Uterus (tissue), 2 donors: ENCODE data around the gene HPSE2.

Source experiments
- POLR2A ChIP-seq, 2 donors: fragments of 450-650 bp; IDR thresholded peaks; one replicate each; pipeline ENCODE4 v1.6.1; 2016; ENCODE audit warnings: antibody characterized with exemption in 2 of 2, mild to moderate bottlenecking in 1 of 2, moderate library complexity in 1 of 2
- TF ChIP-seq, protein P1 (sequence below), 4 experiments: fragments of 200-600 bp in 2 of 4; fragments of 450-650 bp in 2 of 4; sonication (generic) in 2 of 4; IDR thresholded peaks; one replicate each; pipeline ENCODE4 v1.5.1; 2016 to 2019; ENCODE audit warnings: antibody characterized with exemption in 4 of 4, mild to moderate bottlenecking in 2 of 4, moderate library complexity in 1 of 4

DNA sequence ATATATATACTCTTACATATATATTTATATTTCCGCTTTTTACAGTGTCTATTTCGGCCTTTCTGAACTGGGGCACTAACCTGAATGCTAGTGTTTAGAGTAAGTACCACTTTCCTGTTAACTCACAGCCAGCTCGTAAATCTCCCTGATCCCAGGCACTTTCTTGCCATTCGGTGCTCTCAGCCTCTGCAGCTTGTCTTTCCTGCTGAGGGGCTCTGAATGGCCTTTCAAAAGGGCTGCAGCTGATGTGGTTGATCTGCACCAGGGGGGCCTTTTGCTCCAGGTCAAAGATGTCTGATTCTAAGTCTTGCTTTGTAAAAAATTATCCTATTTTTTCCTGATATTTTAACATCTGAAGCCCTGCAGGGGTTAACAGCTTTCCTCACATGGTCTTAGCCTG, 763.5 kb downstream of the HPSE2 start:
- TF ChIP-seq POLR2A (IDR thresholded peaks at IDR 0.05) = no peak
- TF ChIP-seq, protein P1, sequence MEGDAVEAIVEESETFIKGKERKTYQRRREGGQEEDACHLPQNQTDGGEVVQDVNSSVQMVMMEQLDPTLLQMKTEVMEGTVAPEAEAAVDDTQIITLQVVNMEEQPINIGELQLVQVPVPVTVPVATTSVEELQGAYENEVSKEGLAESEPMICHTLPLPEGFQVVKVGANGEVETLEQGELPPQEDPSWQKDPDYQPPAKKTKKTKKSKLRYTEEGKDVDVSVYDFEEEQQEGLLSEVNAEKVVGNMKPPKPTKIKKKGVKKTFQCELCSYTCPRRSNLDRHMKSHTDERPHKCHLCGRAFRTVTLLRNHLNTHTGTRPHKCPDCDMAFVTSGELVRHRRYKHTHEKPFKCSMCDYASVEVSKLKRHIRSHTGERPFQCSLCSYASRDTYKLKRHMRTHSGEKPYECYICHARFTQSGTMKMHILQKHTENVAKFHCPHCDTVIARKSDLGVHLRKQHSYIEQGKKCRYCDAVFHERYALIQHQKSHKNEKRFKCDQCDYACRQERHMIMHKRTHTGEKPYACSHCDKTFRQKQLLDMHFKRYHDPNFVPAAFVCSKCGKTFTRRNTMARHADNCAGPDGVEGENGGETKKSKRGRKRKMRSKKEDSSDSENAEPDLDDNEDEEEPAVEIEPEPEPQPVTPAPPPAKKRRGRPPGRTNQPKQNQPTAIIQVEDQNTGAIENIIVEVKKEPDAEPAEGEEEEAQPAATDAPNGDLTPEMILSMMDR (IDR thresholded peaks at IDR 0.05) = no peak
